Mesodermal cell (in vitro differentiated cells): ENCODE data around the gene NADK.

Source experiments
- H3K27ac ChIP-seq: 2 replicates; pipeline ENCODE4 v1.7.0; 2013; ENCODE audit warnings: mild to moderate bottlenecking, low read depth, low read length, moderate library complexity; ENCODE audit not compliant: severe bottlenecking
- H3K36me3 ChIP-seq: 2 replicates; pipeline ENCODE4 v1.7.1; 2013; ENCODE audit warnings: mild to moderate bottlenecking, low read length, moderate library complexity; ENCODE audit not compliant: control insufficient read depth, insufficient read depth
- H3K4me1 ChIP-seq: one replicate; pipeline ENCODE4 v1.7.1; 2013; ENCODE audit warnings: mild to moderate bottlenecking, low read length; ENCODE audit not compliant: insufficient read depth, control insufficient read depth, poor library complexity, severe bottlenecking
- H3K4me3 ChIP-seq: 2 replicates; pipeline ENCODE4 v1.7.0; 2013; ENCODE audit warnings: low read length, control low read depth, mild to moderate bottlenecking; ENCODE audit not compliant: insufficient read depth, poor library complexity, severe bottlenecking; ENCODE audit errors: extremely low read depth
- H3K9me3 ChIP-seq: 2 replicates; pipeline ENCODE4 v1.7.1; 2013; ENCODE audit warnings: mild to moderate bottlenecking, low read length, moderate library complexity; ENCODE audit not compliant: control insufficient read depth
- WGBS, 2 experiments: methylation state at CpG; one replicate each; pipeline ENCODE4 v1.1.5; 2013; ENCODE audit warnings: missing lambda C conversion rate in 2 of 2; ENCODE audit not compliant: insufficient coverage in 2 of 2; 5-methylcytosine and 5-hydroxymethylcytosine counted together

The NADK gene

GRCh38 chr1:1763657-1764621, 14.3 kb downstream of the NADK start:
- WGBS, 2 experiments, result 93 to 97% methylated on average over 25 to 29 of the region's 32 CpGs
- H3K4me3 ChIP-seq, result no peak overlapping the region

GRCh38 chr1:1761504-1762376, 16.5 kb downstream of the NADK start:
- Histone ChIP-seq H3K27ac (no peak overlapping the region), H3K9me3 (no peaks in the 10 kb centered on the region), H3K4me1 (peaks cover 6% of the 10 kb centered on the region), H3K4me3 (no peak overlapping the region), H3K36me3 (peaks cover 87% of the 10 kb centered on the region)
- 95 to 100% methylated on average over 15 to 19 of the region's 23 CpGs for WGBS, 2 experiments

More at GRCh38 chr1:1763657-1764621, 14.3 kb downstream of the NADK start:
- Histone ChIP-seq H3K4me1 (peaks cover 6% of the 10 kb centered on the region), H3K9me3 (no peaks in the 10 kb centered on the region), H3K27ac (no peak overlapping the region), H3K36me3 (peaks cover 88% of the 10 kb centered on the region)

GRCh38 chr1:1760715-1761114, 17.6 kb downstream of the NADK start:
- peaks cover 87% of the 10 kb centered on the region for H3K36me3 ChIP-seq
- WGBS, 2 experiments, result 98% methylated on average over 10 of the region's 10 CpGs
- peaks cover 6% of the 10 kb centered on the region for H3K4me1 ChIP-seq
- no peak overlapping the region for H3K27ac ChIP-seq
- no peaks in the 10 kb centered on the region for H3K9me3 ChIP-seq
- no peak overlapping the region for H3K4me3 ChIP-seq

- WGBS, 2 experiments, result 92 to 97% methylated on average over 20 of the region's 20 CpGs
- peaks cover 88% of the 10 kb centered on the region for H3K36me3 ChIP-seq
These were observed 18.0 kb downstream of the NADK start for GRCh38 chr1:1760345-1760650.

GRCh38 chr1:1759456-1760344, 18.6 kb downstream of the NADK start:
- no peak overlapping the region for H3K27ac ChIP-seq
- WGBS, 2 experiments, result 95 to 97% methylated on average over 29 to 33 of the region's 37 CpGs
- no peaks in the 10 kb centered on the region for H3K9me3 ChIP-seq
- H3K4me3 ChIP-seq, result no peak overlapping the region
- peaks cover 6% of the 10 kb centered on the region for H3K4me1 ChIP-seq
- peaks cover 87% of the 10 kb centered on the region for H3K36me3 ChIP-seq

More at GRCh38 chr1:1760345-1760650, 18.0 kb downstream of the NADK start:
- Histone ChIP-seq H3K27ac (no peak overlapping the region), H3K9me3 (no peaks in the 10 kb centered on the region), H3K4me3 (no peak overlapping the region), H3K4me1 (peaks cover 6% of the 10 kb centered on the region)

GRCh38 chr1:1758692-1759455, 19.4 kb downstream of the NADK start:
- whole genome bisulfite sequencing, 2 experiments, result 94 to 97% methylated on average over 27 to 28 of the region's 34 CpGs
- H3K36me3 ChIP-seq, result peaks cover 89% of the 10 kb centered on the region
- no peak overlapping the region for H3K27ac ChIP-seq
- H3K4me1 ChIP-seq, result peaks cover 6% of the 10 kb centered on the region
- no peak overlapping the region for H3K4me3 ChIP-seq
- H3K9me3 ChIP-seq, result no peaks in the 10 kb centered on the region

- H3K4me3 ChIP-seq, result no peak overlapping the region
- H3K36me3 ChIP-seq, result peaks cover 88% of the 10 kb centered on the region
- no peaks in the 10 kb centered on the region for H3K9me3 ChIP-seq
- peaks cover 6% of the 10 kb centered on the region for H3K4me1 ChIP-seq
- WGBS, 2 experiments, result 93 to 96% methylated on average over 16 to 26 of the region's 27 CpGs
- H3K27ac ChIP-seq, result no peak overlapping the region
These were observed 20.1 kb downstream of the NADK start for GRCh38 chr1:1758059-1758621.

GRCh38 chr1:1757422-1758058, 20.7 kb downstream of the NADK start:
- Histone ChIP-seq H3K4me1 (peaks cover 6% of the 10 kb centered on the region), H3K9me3 (no peaks in the 10 kb centered on the region), H3K4me3 (no peak overlapping the region), H3K27ac (no peak overlapping the region), H3K36me3 (peaks cover 83% of the 10 kb centered on the region)
- 93 to 96% methylated on average over 22 to 25 of the region's 25 CpGs for WGBS, 2 experiments

- Histone ChIP-seq H3K27ac (no peak overlapping the region), H3K4me1 (peaks cover 6% of the 10 kb centered on the region), H3K36me3 (peaks cover 81% of the 10 kb centered on the region), H3K9me3 (no peaks in the 10 kb centered on the region), H3K4me3 (no peak overlapping the region)
- WGBS, 2 experiments, result 93 to 96% methylated on average over 27 to 28 of the region's 33 CpGs
These were observed 21.4 kb downstream of the NADK start for GRCh38 chr1:1756661-1757421.
